ENCODE data around the gene CAMK2D. TPM values are rescaled to one million over a fixed set of nuclear protein-coding genes. Genes with fewer than 3 reads are reported as not detected.

Gene CAMK2D
- total RNA-seq, 2 experiments from 2014 or later = 62.8 to 66.1 TPM

- Mint-ChIP-seq H3K27ac (no peak overlapping the region), H3K4me1 (ENCODE audit: low read depth) (no peaks in the 10 kb centered on the region), H3K4me3 (no peak overlapping the region), H3K9me3 (no peaks in the 10 kb centered on the region), H3K27me3 (no peaks in the 10 kb centered on the region), H3K36me3 (ENCODE audit: low read depth) (peaks cover 10% of the 10 kb centered on the region)
- no peak for TF ChIP-seq CTCF (IDR thresholded peaks at IDR 0.05)
- intact Hi-C loops (cut with micrococcal nuclease) = no loop called here
- ChIA-PET CTCF (interaction anchor here (0.6 to 3.9 kb wide), 3 partner anchors 8 to 515 kb away, joined by 3 to 18 read pairs (median 3); no protein-coding TSS in a partner anchor), POLR2A (interaction anchor here (0.6 to 1.3 kb wide), 2 partner anchors 15 to 208 kb away, joined by 3 read pairs; no protein-coding TSS in a partner anchor)
- no peak for ATAC-seq
- no peak for DNase-seq
Observed at GRCh38 chr4:113556382-113557134, 205.0 kb downstream of the CAMK2D start.

GRCh38 chr4:113555868-113556267 is 205.7 kb downstream of the CAMK2D start:
- no peak for ATAC-seq

GRCh38 chr4:113553082-113553481 is 208.5 kb downstream of the CAMK2D start:
- ATAC-seq (no peak), DNase-seq (no peak)
- no peak for TF ChIP-seq CTCF (IDR thresholded peaks at IDR 0.05)
- Mint-ChIP-seq H3K27ac (no peak overlapping the region), H3K9me3 (no peaks in the 10 kb centered on the region), H3K27me3 (no peaks in the 10 kb centered on the region), H3K4me1 (ENCODE audit: low read depth) (peaks cover 7% of the 10 kb centered on the region), H3K36me3 (ENCODE audit: low read depth) (peaks cover 15% of the 10 kb centered on the region), H3K4me3 (no peak overlapping the region)
- intact Hi-C loops (cut with micrococcal nuclease) = no loop called here
- CTCF ChIA-PET = interaction anchor here (2.1 kb wide), 1 partner anchor 10 kb away, joined by 6 read pairs; no protein-coding TSS in a partner anchor
- POLR2A ChIA-PET = no interaction called here

More at GRCh38 chr4:113555868-113556267, 205.7 kb downstream of the CAMK2D start:
- Mint-ChIP-seq H3K36me3 (ENCODE audit: low read depth) (peaks cover 9% of the 10 kb centered on the region), H3K9me3 (no peaks in the 10 kb centered on the region), H3K27ac (no peak overlapping the region), H3K27me3 (no peaks in the 10 kb centered on the region), H3K4me1 (ENCODE audit: low read depth) (no peaks in the 10 kb centered on the region), H3K4me3 (no peak overlapping the region)
- intact Hi-C loops (cut with micrococcal nuclease) = no loop called here
- ChIA-PET CTCF (interaction anchor here (0.6 kb wide), 1 partner anchor 8 kb away, joined by 3 read pairs; no protein-coding TSS in a partner anchor), POLR2A (no interaction called here)
- no peak for TF ChIP-seq CTCF (IDR thresholded peaks at IDR 0.05)
- DNase-seq = no peak

GRCh38 chr4:113550510-113550909 is 211.0 kb downstream of the CAMK2D start:
- intact Hi-C loops (cut with micrococcal nuclease) = no loop called here
- H3K4me3 Mint-ChIP-seq = no peak overlapping the region

More at GRCh38 chr4:113550510-113550909, 211.0 kb downstream of the CAMK2D start:
- Mint-ChIP-seq H3K27ac (no peak overlapping the region), H3K9me3 (no peaks in the 10 kb centered on the region), H3K27me3 (no peaks in the 10 kb centered on the region), H3K4me1 (ENCODE audit: low read depth) (peaks cover 19% of the 10 kb centered on the region), H3K36me3 (ENCODE audit: low read depth) (peaks cover 23% of the 10 kb centered on the region)
- ATAC-seq (no peak), DNase-seq (no peak)
- CTCF ChIA-PET = interaction anchor here (0.9 kb wide), 1 partner anchor 10 kb away, joined by 3 read pairs; no protein-coding TSS in a partner anchor
- no peak for TF ChIP-seq CTCF (IDR thresholded peaks at IDR 0.05)
- POLR2A ChIA-PET = no interaction called here
